ENCODE measurements around the gene CDYL2.
"Not testable (repeated sequence)": the region's sequence is repeated elsewhere in the genome, so short reads cannot be mapped to it uniquely, and the experiment has no call there.

Gene CDYL2

GRCh38 chr16:80807906-80808305 lies 3.5 kb upstream of the CDYL2 start:
- DNase-seq = no peak

- DNase-seq = no peak
Observed at GRCh38 chr16:80806927-80807340, 2.5 kb upstream of the CDYL2 start.

- DNase-seq = no peak
Observed at GRCh38 chr16:80806289-80806688, 1.9 kb upstream of the CDYL2 start.

- no peak for DNase-seq
Observed at GRCh38 chr16:80804056-80804525, 307 bp downstream of the CDYL2 start.

- no peak for DNase-seq
Observed at GRCh38 chr16:80803339-80804055, 901 bp downstream of the CDYL2 start.

- no peak for DNase-seq
Observed at GRCh38 chr16:80802902-80803301, 1.5 kb downstream of the CDYL2 start.

- DNase-seq = no peak
Observed at GRCh38 chr16:80802138-80802537, 2.3 kb downstream of the CDYL2 start.

- DNase-seq = no peak
Observed at GRCh38 chr16:80794071-80794470, 10.3 kb downstream of the CDYL2 start.

- DNase-seq = no peak
Observed at GRCh38 chr16:80792031-80792430, 12.4 kb downstream of the CDYL2 start.

- no peak for DNase-seq
Observed at GRCh38 chr16:80791411-80791810, 13.0 kb downstream of the CDYL2 start.

- no peak for DNase-seq
Observed at GRCh38 chr16:80790751-80791150, 13.6 kb downstream of the CDYL2 start.

GRCh38 chr16:80788027-80788426 lies 16.4 kb downstream of the CDYL2 start:
- DNase-seq = no peak

GRCh38 chr16:80786561-80786960 lies 17.8 kb downstream of the CDYL2 start:
- not testable (repeated sequence) for DNase-seq

- no peak for DNase-seq
Observed at GRCh38 chr16:80784951-80785350, 19.4 kb downstream of the CDYL2 start.

GRCh38 chr16:80778703-80779102 lies 25.7 kb downstream of the CDYL2 start:
- no peak for DNase-seq

GRCh38 chr16:80776856-80777255 lies 27.5 kb downstream of the CDYL2 start:
- no peak for DNase-seq

GRCh38 chr16:80775450-80775849 lies 28.9 kb downstream of the CDYL2 start:
- DNase-seq = no peak

GRCh38 chr16:80766798-80767197 lies 37.6 kb downstream of the CDYL2 start:
- no peak for DNase-seq

- no peak for DNase-seq
Observed at GRCh38 chr16:80759419-80760162, 44.8 kb downstream of the CDYL2 start.

GRCh38 chr16:80754476-80754875 lies 49.9 kb downstream of the CDYL2 start:
- no peak for DNase-seq

- DNase-seq = no peak
Observed at GRCh38 chr16:80752541-80752940, 51.9 kb downstream of the CDYL2 start.

- DNase-seq = no peak
Observed at GRCh38 chr16:80751167-80751566, 53.2 kb downstream of the CDYL2 start.

GRCh38 chr16:80746231-80746630 lies 58.2 kb downstream of the CDYL2 start:
- no peak for DNase-seq

GRCh38 chr16:80744856-80745255 lies 59.5 kb downstream of the CDYL2 start:
- DNase-seq = no peak

Measured in GF-D8 (cell line).